Astrocyte (in vitro differentiated cells and primary cell): ENCODE results near the gene KRT74. TPM values are rescaled to one million over a fixed set of nuclear protein-coding genes. Genes with fewer than 3 reads are reported as not detected.
A peak's percentile ranks its signal among the peaks of the same experiment; 100 is the strongest.

Experiments
- DNase-seq: peaks from one replicate; pipeline ENCODE4 v3.0.0-alpha.2; 2010; ENCODE audit warnings: low read depth
- FAIRE-seq: peaks from 2 replicates; lab custom pipeline; 2011; peaks lifted over from hg19 to GRCh38; lab: Jason Lieb, UNC
- H2AFZ ChIP-seq: 2 replicates; pipeline ENCODE4 v1.6.0; 2012; ENCODE audit warnings: low read depth, low read length, inconsistent platforms
- H3K27ac ChIP-seq: 2 replicates; pipeline ENCODE4 v1.5.1; 2011; ENCODE audit warnings: low read depth, low read length, inconsistent platforms
- H3K27me3 ChIP-seq: 2 replicates; pipeline ENCODE4 v1.6.0; 2011; ENCODE audit warnings: low read length, inconsistent platforms; ENCODE audit not compliant: insufficient read depth
- H3K36me3 ChIP-seq: 2 replicates; pipeline ENCODE4 v1.5.1; 2011; ENCODE audit warnings: low read length, inconsistent platforms; ENCODE audit not compliant: insufficient read depth
- H3K4me1 ChIP-seq: 2 replicates; pipeline ENCODE4 v1.5.1; 2011; ENCODE audit warnings: low read length, inconsistent platforms; ENCODE audit not compliant: insufficient read depth
- H3K4me2 ChIP-seq: 2 replicates; pipeline ENCODE4 v1.6.0; 2012; ENCODE audit warnings: low read length, inconsistent platforms
- H3K4me3 ChIP-seq: 2 replicates; pipeline ENCODE4 v1.5.1; 2011; ENCODE audit warnings: low read depth, mild to moderate bottlenecking, low read length, inconsistent platforms; ENCODE audit not compliant: insufficient read depth
- H3K79me2 ChIP-seq: 2 replicates; pipeline ENCODE4 v1.6.0; 2012; ENCODE audit warnings: mild to moderate bottlenecking, low read length, inconsistent platforms; ENCODE audit not compliant: insufficient read depth
- H3K9ac ChIP-seq: 2 replicates; pipeline ENCODE4 v1.6.0; 2012; ENCODE audit warnings: mild to moderate bottlenecking, low read length, inconsistent platforms
- H3K9me3 ChIP-seq: 2 replicates; pipeline ENCODE4 v1.5.1; 2012; ENCODE audit warnings: low read depth, mild to moderate bottlenecking, low read length, inconsistent platforms; ENCODE audit not compliant: insufficient read depth
- H4K20me1 ChIP-seq: 2 replicates; pipeline ENCODE4 v1.6.0; 2012; ENCODE audit warnings: low read length, inconsistent platforms; ENCODE audit not compliant: insufficient read depth
- H3K27ac Mint-ChIP-seq: one replicate; pipeline ENCODE4 v1.8.0; 2021; ENCODE audit warnings: mild to moderate bottlenecking, mixed read lengths; ENCODE audit not compliant: unreplicated experiment
- H3K27me3 Mint-ChIP-seq: one replicate; pipeline ENCODE4 v1.8.0; 2021; ENCODE audit warnings: low read depth, mixed read lengths; ENCODE audit not compliant: unreplicated experiment
- H3K36me3 Mint-ChIP-seq: one replicate; pipeline ENCODE4 v1.8.0; 2021; ENCODE audit warnings: low read depth, mixed read lengths; ENCODE audit not compliant: unreplicated experiment
- H3K4me1 Mint-ChIP-seq: one replicate; pipeline ENCODE4 v1.8.0; 2021; ENCODE audit warnings: low read depth, mixed read lengths; ENCODE audit not compliant: unreplicated experiment
- H3K4me3 Mint-ChIP-seq: one replicate; pipeline ENCODE4 v1.8.0; 2021; ENCODE audit warnings: mild to moderate bottlenecking, moderate library complexity, mixed read lengths; ENCODE audit not compliant: unreplicated experiment
- H3K9me3 Mint-ChIP-seq: one replicate; pipeline ENCODE4 v1.8.0; 2021; ENCODE audit warnings: mild to moderate bottlenecking, mixed read lengths; ENCODE audit not compliant: unreplicated experiment
- EZH2 ChIP-seq: IDR thresholded peaks from 2 replicates; pipeline ENCODE4 v1.6.1; 2012; ENCODE audit warnings: mild to moderate bottlenecking, low read length, inconsistent platforms; ENCODE audit not compliant: insufficient read depth
- total RNA-seq: library from RNA; stranded (reverse); gene quantifications from 2 replicates; pipeline ENCODE4 v1.2.1, GENCODE V29; 2021
- TF ChIP-seq, protein P1 (sequence below): IDR thresholded peaks from 2 replicates; pipeline ENCODE4 v1.5.1; 2011; ENCODE audit warnings: low read depth, mild to moderate bottlenecking, inconsistent platforms, low read length, moderate library complexity; ENCODE audit not compliant: insufficient read depth

The KRT74 gene
- total RNA-seq, 1 donor from 2014 or later = not detected

DNA sequence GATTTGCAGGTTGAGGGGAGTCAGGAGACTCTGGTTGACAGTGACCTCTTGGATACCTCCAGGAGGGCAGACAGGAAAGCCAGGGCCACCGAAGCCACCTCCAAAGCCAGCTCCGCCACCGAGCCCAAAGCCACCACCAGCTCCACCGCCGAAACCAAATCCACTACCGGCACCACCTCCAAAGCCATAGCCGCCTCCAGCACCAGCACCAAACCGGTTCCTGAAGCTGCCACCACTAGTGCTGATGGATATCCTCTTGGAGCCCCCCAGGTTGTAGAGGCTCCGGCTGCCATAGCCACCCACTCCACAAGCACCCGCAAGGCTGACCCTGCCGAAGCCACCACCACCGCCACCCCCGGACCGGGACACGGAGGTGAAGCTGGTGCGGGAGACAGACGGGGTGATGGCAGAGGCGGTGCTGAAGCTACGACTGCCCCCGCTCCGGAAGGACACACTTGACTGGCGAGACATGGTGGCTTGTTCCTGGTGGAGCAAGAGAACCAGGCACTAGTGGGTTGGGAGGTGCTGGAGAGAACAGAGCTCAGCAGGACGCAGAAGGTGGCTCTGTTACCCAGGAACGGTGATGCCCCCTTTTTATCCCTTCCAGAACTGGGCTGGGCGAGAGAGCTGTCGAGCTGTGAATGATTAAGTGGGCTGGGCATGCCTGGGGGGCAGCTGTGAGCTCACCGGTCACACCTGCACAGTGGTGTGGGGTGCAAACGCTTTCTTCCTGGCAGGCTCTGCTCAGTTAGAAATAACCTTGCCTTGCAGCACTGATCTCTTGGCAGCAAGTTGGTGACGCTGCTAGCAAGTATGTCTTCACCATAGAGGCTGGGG, 53.6 kb downstream of the KRT74 start, which contains the start of gene KRT5:
Gene KRT5 (minus strand): TSS at position 569 of the 837 bp plus-strand sequence. CDS start 98 bp downstream, at position 471.
- no peak within 1 kb of the TSS for H3K27ac ChIP-seq

GRCh38 chr12:52519387-52519703, 54.3 kb downstream of the KRT74 start:
- Histone ChIP-seq H3K4me3 (no peak overlapping the region), H3K9me3 (no peaks in the 10 kb centered on the region), H4K20me1 (no peaks in the 10 kb centered on the region), H3K4me1 (no peaks in the 10 kb centered on the region), H3K79me2 (no peaks in the 10 kb centered on the region), H3K36me3 (no peaks in the 10 kb centered on the region), H3K4me2 (no peak overlapping the region), H2AFZ (no peak overlapping the region), H3K9ac (no peak overlapping the region), H3K27ac (no peak overlapping the region), H3K27me3 (peaks cover 22% of the 10 kb centered on the region)
- no peak overlapping the region for H3K4me3 Mint-ChIP-seq
- H3K36me3 Mint-ChIP-seq = peaks cover 5% of the 10 kb centered on the region
- no peak for DNase-seq
- H3K4me1 Mint-ChIP-seq = peaks cover 3% of the 10 kb centered on the region
- H3K9me3 Mint-ChIP-seq = no peaks in the 10 kb centered on the region
- H3K27ac Mint-ChIP-seq = no peak overlapping the region
- H3K27me3 Mint-ChIP-seq = peaks cover 61% of the 10 kb centered on the region
- TF ChIP-seq, protein P1, sequence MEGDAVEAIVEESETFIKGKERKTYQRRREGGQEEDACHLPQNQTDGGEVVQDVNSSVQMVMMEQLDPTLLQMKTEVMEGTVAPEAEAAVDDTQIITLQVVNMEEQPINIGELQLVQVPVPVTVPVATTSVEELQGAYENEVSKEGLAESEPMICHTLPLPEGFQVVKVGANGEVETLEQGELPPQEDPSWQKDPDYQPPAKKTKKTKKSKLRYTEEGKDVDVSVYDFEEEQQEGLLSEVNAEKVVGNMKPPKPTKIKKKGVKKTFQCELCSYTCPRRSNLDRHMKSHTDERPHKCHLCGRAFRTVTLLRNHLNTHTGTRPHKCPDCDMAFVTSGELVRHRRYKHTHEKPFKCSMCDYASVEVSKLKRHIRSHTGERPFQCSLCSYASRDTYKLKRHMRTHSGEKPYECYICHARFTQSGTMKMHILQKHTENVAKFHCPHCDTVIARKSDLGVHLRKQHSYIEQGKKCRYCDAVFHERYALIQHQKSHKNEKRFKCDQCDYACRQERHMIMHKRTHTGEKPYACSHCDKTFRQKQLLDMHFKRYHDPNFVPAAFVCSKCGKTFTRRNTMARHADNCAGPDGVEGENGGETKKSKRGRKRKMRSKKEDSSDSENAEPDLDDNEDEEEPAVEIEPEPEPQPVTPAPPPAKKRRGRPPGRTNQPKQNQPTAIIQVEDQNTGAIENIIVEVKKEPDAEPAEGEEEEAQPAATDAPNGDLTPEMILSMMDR = no peak
- TF ChIP-seq EZH2 = no peak
- no peak for FAIRE-seq

More for the DNA sequence above, 53.6 kb downstream of the KRT74 start, which contains the start of gene KRT5:
- no peak for FAIRE-seq
- H3K4me1 Mint-ChIP-seq = peaks cover 3% of the 10 kb centered on the region
- H3K27me3 ChIP-seq = peaks cover 22% of the 10 kb centered on the region
- H3K9me3 Mint-ChIP-seq = no peaks in the 10 kb centered on the region
- peak within 1 kb of the TSS; percentile 36 for H3K27ac Mint-ChIP-seq
- no peak within 1 kb of the TSS for H3K4me3 Mint-ChIP-seq
- no peaks in the 10 kb centered on the region for H4K20me1 ChIP-seq
- DNase-seq = no peak
- no peak within 1 kb of the TSS for H2AFZ ChIP-seq
- no peaks in the 10 kb centered on the region for H3K9me3 ChIP-seq
- no peaks in the 10 kb centered on the region for H3K36me3 ChIP-seq
- H3K9ac ChIP-seq = no peak within 1 kb of the TSS
- H3K36me3 Mint-ChIP-seq = peaks cover 5% of the 10 kb centered on the region
- H3K4me1 ChIP-seq = no peaks in the 10 kb centered on the region
- TF ChIP-seq, protein P1 = no peak
- TF ChIP-seq EZH2 = no peak
- H3K4me2 ChIP-seq = no peak within 1 kb of the TSS
- no peaks in the 10 kb centered on the region for H3K79me2 ChIP-seq
- H3K27me3 Mint-ChIP-seq = peaks cover 61% of the 10 kb centered on the region
- no peak within 1 kb of the TSS for H3K4me3 ChIP-seq
